ENCODE results near the gene CERT1.

DNA sequence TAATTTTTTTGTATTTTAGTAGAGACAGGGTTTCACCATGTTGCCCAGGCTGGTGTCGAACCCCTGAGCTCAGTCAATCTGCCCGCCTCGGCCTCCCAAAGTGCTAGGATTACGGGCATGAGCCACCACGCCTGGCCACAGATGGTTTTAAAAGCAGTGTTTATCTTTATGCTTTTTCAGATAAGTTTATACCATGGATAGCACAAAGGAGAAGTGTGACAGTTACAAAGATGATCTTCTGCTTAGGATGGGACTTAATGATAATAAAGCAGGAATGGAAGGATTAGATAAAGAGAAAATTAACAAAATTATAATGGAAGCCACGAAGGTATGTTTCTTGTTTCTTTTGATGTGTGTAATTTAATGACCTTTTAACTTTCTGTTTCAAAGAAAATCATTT lies 35.4 kb upstream of the CERT1 start:
- TF ChIP-seq, protein P1, sequence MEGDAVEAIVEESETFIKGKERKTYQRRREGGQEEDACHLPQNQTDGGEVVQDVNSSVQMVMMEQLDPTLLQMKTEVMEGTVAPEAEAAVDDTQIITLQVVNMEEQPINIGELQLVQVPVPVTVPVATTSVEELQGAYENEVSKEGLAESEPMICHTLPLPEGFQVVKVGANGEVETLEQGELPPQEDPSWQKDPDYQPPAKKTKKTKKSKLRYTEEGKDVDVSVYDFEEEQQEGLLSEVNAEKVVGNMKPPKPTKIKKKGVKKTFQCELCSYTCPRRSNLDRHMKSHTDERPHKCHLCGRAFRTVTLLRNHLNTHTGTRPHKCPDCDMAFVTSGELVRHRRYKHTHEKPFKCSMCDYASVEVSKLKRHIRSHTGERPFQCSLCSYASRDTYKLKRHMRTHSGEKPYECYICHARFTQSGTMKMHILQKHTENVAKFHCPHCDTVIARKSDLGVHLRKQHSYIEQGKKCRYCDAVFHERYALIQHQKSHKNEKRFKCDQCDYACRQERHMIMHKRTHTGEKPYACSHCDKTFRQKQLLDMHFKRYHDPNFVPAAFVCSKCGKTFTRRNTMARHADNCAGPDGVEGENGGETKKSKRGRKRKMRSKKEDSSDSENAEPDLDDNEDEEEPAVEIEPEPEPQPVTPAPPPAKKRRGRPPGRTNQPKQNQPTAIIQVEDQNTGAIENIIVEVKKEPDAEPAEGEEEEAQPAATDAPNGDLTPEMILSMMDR (IDR thresholded peaks at IDR 0.05; ENCODE audit: borderline replicate concordance, extremely low read depth, low read length, poor library complexity, severe bottlenecking): no peak
- no peak for TF ChIP-seq EZH2 (IDR thresholded peaks at IDR 0.05; ENCODE audit: borderline replicate concordance, low read depth, low read length, severe bottlenecking)

Measured in DND-41 (cell line).